ENCODE data around the gene LRRN2.

- TF ChIP-seq NR2C2 (CRISPR knock-in tag; IDR thresholded peaks at IDR 0.05) (no peak), USF2 (CRISPR knock-in tag; IDR thresholded peaks at IDR 0.05) (no peak), CREM (CRISPR knock-in tag; IDR thresholded peaks at IDR 0.05) (no peak), ATF2 (CRISPR knock-in tag; IDR thresholded peaks at IDR 0.05; ENCODE audit: borderline replicate concordance, low read depth) (no peak), CTCF (IDR thresholded peaks at IDR 0.05) (no peak), RELA (CRISPR knock-in tag; IDR thresholded peaks at IDR 0.05; ENCODE audit: borderline replicate concordance) (no peak), SMAD3 (CRISPR knock-in tag; IDR thresholded peaks at IDR 0.05; ENCODE audit: borderline replicate concordance) (no peak), MAX (CRISPR knock-in tag; IDR thresholded peaks at IDR 0.05) (no peak), CBFB (CRISPR knock-in tag; IDR thresholded peaks at IDR 0.05; ENCODE audit: low read depth) (no peak), ZNF138 (CRISPR knock-in tag; conservative IDR thresholded peaks at IDR 0.05) (no peak), TCF7 (CRISPR knock-in tag; IDR thresholded peaks at IDR 0.05; ENCODE audit: low read depth) (no peak), FOXJ3 (CRISPR knock-in tag; IDR thresholded peaks at IDR 0.05; ENCODE audit: borderline replicate concordance) (no peak), FOXP1 (CRISPR knock-in tag; IDR thresholded peaks at IDR 0.05; ENCODE audit: borderline replicate concordance) (no peak), HMGXB4 (CRISPR knock-in tag; IDR thresholded peaks at IDR 0.05) (no peak)
Measured at GRCh38 chr1:204713541-204713940, 28.0 kb upstream of the LRRN2 start.

Measured in WTC11 (cell line).